HL-60/S4 treated with retinoic acid at 250 ng/mL for 4 days and 3 days (cell line): ENCODE data around the gene IARS2.
"Not testable (repeated sequence)": the region's sequence is repeated elsewhere in the genome, so short reads cannot be mapped to it uniquely, and the experiment has no call there.

ENCODE experiments used
- in situ Hi-C: fragments of 300-500 bp; cut with MboI; formaldehyde crosslinking; loops from 2 replicates; pipeline ENCODE4 v1.7.0; 2022; ENCODE audit warnings: low sequenced_read_pairs

IARS2 gene

DNA sequence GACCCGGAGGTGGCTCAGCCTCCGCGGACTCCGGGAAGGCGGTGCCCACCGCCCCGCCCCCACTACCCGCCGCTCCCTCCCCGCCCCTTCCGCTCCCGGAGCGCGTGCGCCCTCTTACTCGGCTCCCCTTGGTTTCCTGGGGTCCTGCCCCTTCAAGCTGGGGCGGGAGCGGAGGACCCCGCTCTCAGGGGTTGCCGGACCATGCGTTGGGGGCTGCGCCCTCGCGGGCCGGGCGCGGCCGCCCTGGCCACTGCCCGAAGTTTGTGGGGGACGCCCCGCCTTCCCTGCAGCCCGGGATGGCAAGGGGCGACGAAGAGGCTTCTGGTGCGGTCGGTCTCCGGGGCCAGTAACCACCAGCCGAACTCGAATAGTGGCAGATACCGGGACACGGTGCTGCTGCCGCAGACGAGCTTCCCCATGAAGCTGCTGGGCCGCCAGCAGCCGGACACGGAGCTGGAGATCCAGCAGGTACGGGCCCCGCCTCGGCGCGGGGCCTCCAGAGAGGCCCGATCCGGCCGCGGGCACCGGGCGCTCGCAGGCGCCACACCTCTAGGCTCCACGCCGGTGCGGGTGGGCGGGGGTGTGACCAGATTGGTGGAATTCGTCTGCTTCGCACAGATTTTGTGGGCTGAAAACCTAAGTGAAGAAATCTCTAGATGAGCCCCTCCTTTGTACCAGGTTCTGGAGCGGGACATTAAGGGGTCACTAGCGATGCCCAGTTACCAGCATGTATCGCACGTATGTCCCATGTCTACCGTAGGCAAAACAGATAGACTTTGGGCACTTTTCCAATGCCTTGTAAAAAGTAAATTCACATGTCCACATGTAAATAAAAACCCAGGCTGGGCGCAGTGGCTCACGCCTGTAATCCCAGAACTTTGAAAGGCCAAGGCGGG, at the start of gene IARS2:
Gene IARS2 (plus strand): TSS at position 117 of the 896 bp plus-strand sequence. CDS start 85 bp downstream, at position 202.
- in situ Hi-C loops: no loop called here

DNA sequence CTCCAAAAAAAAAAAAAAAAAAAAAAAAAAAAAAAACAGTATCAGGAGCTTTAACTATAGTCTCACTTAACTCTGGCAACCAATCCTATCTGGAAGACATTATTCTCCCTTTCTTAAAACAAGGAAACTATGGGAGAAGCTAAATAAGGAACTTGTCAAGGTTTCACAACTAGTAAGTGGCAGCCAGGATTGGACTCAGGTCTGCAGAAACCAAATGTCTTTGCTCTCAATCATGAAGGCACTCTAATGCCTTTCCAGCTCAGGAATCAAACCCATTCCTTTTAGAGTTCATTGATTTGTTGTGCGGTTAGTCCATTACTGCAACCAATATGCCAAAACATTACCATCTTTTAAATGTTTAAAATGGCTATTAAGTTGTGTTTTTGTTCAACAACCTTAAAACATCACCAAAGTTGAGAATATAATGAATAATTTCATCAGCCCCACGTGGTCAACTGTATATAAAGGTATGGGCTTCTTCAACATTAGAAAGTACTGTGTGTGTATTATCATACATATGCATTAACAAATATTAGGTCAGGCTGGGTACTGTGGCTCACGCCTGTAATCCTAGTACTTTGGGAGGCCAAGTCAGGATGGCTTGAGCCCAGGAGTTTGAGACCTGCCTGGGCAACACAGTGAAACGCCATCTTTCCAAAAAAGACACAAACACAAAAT, 49.1 kb upstream of the IARS2 start:
- in situ Hi-C loops: no loop called here

DNA sequence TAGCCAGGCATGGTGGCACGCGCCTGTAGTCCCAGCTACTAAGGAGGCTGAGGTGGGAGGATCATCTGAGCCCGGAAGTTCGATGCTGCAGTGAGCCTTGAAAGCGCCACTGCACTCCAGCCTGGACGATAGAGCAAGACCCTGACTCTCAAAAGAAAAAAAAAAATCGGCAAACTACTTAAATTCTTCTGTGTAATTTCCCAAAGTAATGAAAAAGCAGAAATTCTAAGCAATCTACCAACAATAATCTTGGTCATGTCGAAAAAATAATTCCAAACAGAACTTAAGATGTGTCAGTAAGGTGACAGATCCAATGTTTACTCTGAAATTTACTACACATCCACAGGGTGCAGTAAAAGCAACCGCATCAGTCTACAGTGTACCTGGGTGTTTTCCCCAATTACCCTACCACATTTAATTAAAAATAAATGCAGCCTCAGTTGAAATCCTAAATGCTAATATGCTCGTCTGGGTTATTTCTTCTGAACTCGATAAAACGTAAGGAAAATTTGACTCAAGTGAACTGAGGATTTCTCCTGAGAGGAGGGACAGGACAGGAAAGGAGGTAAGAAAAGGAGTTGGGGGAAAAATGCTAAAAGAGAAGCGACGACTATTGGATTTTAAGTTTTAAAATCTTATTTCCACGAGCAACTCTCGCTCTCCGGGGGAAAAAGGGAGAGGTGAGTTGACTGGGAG, 48.4 kb upstream of the IARS2 start:
- in situ Hi-C loops: no loop called here

DNA sequence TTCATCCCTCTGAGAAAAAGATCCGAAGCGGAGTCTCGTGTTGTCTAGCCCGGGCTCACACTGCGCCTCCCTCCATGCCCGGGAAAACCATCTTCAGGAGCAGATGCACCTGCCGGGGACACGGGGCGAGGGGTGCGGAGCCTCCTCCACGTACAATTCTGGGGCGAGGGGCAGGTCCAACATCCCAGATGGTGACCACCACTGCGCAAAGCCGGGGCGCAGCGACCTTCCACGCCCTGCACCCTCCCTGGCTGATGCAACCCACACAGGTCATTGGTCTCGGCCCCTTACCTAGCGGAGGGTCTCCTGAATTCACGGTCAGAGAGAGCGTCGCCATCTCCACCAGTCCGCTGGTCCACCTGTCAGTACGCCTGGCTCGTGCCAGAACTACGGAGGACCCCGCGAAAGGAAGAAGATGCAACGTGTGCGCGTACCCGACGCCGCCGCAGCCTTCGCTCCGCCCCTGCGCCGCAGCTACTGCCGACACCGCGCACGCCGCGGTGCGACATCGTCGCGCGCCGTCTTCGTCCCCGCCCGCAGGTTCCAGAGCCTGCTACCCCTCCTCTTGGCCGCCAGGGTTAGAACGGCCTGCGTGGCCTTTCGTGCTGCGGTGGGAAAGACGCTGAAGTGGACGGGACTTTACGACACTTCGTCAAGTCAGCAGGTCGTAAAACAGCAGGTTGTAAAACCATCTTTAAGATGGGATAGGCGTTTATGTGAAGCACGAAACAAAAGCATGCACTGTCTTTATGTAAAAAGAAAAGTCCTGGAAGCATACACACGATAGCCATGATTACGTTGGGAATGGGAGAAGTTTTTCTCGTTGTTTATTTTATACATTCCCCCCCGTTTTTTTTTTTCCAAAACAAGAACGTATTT, 47.6 kb upstream of the IARS2 start, which contains the start of gene EPRS1:
Gene EPRS1 (minus strand): TSS at position 454 of the 879 bp plus-strand sequence. CDS start 117 bp downstream, at position 337.
- in situ Hi-C loops: no loop called here

DNA sequence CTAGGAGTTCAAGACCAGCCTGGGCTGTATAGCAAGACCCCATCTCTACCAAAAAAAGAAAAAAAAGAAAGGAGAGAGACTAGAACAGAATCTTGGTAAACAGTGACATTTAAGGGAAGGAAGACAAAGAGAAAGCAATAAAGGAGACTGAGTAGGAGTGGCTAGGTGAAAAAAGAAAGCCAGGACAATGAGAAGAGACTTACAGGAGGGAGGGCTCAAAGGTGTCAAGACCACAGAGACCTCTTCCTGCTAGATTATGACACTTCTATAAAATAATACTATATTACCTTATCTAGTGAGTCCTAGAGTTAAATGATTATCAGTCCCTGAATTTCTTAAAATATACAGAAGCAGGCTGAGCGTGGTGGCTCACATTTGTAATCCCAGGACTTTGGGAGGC, 37.6 kb upstream of the IARS2 start:
- in situ Hi-C loops: no loop called here

DNA sequence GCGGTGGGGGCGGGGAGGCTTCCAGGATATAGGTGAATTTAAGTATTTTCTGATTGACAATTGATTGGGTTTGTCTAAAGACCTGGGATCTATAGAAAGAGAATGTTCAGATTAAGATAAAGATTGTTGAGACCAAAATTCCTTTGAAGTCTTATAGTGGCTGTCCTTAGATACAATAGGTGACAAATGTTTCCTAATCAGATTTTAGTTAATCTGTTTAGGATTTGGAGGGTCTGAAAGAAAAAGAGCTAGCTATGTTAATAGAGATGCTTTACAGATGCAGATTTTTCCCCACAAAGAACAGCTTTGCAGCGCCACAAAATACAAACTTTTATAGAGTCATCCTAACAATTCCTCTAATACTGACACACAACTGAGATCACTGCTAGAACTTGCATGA, 33.1 kb upstream of the IARS2 start:
- in situ Hi-C loops: no loop called here

DNA sequence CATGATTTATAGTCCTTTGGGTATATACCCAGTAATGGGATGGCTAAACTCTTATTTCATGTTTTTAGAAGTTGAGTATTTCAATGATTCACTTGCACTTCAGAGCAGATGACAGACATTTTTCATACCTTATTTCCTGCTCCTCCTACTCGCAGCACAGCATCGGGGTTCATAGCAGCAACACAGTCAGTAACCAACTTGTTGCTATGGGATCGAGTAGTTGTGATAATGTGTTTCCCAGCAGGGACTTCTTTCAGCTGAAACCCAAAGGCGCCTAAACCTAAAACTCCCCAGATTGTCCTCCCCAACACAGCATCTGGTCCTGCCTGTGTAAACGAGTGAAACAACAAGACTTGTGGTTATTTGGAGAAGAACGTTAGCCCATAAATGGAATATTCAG, 31.3 kb upstream of the IARS2 start:
- in situ Hi-C loops: no loop called here

DNA sequence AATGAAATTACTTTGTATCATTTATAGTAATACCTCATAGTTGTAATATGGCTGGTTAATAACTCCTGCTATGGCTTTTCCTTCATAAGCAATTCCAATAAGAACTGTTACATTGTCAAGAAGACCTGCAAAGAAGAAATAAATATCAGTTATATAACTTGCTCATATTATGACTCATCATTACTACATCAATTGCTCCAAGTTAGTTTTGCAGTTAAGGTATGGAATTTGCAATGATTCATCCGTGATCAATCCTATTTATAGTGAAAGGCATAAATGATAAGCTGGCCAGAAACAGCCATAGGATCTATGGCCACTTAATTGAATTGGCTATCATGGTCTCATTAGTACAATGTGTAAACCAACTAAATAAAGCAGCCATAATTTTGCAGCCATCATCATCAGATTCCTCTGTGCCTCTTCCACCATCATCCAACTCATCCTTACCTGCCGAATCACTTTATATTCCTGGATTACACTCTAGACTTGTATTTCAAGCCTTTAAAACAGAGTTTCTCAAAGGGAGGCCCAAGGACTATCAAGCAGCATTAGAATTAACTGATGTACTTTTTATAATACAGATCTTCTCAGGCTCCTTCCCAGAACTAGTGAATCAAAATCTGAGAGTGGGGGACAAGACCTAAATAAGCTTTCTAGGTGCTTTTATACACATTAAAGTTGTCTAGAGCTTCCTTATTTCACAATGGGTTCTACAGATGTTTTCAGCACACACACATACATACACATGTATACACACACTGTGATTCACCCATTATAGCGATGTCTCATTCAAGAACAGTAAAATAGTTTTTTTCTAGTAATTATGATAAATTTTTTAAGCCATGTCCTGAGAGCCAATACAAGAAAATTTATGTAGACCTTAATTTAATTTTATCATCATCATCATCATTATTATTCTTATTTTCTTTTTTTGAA, 26.4 kb upstream of the IARS2 start:
- in situ Hi-C loops: no loop called here

DNA sequence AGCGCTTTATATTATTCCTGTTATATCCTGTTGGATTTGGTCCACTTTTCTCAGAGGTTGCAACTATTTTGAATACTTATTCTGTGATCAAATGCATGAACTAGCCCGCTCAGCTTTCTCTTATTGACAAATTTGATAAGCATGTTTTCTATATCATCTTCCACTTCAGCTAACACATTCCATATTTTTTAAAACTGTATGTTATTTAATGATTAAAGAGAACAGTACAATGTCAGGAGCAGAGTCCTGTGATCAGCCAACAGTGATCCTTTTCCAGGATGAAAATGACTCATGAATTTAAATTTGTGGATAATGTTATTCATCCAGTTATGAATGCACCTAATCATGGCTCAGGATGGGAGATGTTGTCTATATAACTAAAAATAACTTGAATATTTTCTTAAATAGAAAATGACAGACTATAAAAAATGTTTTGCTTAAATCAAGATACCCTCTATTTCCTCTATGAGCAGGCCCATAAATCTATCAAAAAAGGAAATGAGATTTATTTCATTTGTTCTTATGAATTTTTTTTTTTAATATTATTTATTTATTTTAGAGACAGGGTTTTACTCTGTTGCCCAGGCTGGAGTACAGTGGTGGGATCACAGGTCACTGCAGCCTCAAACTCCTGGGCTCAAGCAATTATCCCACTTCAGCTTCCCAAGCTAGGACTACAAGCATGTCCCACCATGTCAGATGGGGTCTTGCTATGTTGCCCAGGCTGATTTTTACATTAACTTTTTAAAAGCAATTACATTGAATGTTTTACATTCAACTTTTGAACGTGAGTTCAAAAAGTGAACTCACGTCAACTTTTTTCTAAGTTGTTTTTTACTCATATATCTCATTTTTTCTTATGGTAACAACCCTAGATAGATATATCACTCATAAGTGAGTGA, 16.8 kb upstream of the IARS2 start:
- in situ Hi-C loops: no loop called here

DNA sequence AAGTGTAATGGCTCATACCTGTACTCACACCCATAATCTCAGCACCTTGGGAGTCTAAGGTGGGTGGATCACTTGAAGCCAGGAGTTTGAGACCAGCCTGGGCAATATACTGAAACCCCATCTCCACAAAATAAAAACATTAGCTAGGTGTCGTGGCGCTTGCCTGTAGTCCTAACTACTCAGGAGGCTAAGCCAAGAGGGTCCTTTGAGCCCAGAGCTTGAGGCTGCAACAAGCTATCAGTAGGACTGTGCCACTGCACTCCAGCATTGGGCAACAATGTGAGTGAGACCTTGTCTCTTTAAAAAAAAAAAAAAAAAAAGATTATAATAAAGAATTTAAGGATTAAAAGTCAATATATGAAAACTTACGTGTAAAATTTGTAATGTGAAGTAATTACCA, 16.0 kb upstream of the IARS2 start:
- in situ Hi-C loops: no loop called here

DNA sequence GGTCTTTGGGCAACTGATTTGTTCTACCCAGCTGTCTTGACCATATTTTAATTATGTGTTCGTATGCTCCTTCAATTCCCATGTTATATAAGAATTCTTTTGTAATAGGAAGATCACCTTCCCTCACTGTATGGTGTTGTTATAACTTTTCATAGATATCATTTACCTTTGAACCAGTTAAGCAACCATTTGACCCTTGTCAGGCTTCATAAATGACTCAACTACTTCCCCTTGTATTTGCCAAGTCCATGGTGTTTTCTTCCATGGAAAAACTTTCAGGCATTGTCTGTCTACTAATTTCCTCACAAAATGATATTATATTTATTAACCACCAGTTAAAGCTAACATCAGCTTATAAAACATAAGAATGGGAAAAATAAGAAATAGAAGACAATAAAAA, 9.5 kb upstream of the IARS2 start:
- in situ Hi-C loops: no loop called here

DNA sequence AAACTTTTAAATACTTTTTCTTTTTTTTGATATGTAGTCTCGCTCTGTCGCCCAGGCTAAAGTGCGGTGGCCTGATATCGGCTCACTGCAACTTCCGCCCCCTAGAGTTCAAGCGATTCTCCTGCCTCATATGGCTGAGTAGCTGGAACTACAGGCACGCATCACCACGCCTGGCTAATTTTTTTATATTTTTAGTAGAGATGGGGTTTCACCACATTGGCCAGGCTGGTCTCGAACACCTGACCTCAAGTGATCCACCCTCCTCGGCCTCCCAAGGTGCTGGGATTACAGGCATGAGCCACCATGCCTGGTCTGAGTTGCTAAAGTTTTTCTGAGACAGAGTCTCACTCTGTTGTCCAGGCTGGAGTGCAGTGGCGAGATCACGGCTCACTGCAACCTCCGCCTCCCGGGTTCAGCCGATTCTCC, 7.7 kb upstream of the IARS2 start:
- in situ Hi-C loops: not testable (repeated sequence)

DNA sequence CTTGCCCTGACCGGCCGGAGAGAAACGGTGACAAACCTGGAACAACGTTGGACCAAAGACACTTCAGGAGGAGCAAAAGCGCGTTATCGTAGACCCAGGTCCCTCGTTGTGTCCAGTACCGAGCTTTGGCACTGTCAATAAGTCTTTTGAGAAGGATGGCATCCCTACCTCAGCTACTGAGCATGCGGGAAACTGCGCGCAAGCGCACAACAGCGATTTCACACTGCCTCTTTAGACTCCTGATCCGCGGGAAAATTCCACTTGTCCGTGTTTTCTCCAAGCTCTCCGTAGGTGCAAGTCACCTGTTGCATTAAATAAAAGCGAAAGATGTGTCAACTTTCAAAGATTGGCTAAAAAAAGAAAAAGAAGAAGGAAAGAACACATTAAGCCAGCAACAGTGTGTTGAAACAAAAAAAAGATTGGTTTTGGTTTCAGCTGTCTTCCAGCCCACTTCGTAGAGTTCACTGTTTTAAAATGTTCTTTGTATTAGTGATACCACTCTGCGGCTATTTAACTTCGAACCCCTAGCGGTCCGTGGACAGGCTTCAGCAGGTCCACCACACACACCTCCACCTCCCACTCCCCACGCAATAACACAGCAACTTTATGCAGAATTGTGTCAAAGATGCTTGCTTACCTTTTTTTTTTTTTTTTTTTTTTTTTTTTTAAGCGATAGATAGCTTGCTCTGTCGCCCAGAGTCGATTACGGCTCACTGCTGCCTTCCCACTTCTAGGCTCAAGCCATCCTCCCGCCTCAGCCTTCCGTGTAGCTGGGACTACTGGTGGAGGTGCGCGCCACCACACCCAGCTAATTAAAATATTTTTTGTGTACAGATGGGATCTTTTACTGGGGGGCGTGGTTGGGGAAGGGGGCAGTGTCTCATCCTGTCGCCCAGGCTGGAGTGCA, 4.0 kb upstream of the IARS2 start, which contains the start of gene BPNT1:
Gene BPNT1 (minus strand): TSS at position 139 of the 907 bp plus-strand sequence. CDS start 9,942 bp downstream, outside the sequence.
- in situ Hi-C loops: no loop called here

DNA sequence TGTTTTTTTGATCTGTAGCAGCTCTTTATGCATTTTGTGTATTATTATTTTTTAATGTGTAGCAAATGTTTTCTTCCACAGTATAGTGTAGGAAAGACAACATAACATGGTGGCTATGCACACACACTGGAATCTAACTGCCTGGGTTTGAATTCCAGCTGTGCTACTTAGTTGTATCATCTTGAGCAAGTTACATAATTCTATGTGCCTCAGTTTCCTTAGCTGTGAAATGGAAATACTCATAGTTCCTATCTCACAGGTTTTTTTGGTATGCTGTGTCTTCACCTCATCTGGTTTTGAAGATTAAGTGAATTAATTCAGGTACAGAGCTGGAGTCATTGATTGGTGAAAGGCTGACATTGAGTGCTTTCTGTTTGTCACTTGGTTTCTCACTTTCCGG, 1.2 kb upstream of the IARS2 start:
- in situ Hi-C loops: no loop called here

DNA sequence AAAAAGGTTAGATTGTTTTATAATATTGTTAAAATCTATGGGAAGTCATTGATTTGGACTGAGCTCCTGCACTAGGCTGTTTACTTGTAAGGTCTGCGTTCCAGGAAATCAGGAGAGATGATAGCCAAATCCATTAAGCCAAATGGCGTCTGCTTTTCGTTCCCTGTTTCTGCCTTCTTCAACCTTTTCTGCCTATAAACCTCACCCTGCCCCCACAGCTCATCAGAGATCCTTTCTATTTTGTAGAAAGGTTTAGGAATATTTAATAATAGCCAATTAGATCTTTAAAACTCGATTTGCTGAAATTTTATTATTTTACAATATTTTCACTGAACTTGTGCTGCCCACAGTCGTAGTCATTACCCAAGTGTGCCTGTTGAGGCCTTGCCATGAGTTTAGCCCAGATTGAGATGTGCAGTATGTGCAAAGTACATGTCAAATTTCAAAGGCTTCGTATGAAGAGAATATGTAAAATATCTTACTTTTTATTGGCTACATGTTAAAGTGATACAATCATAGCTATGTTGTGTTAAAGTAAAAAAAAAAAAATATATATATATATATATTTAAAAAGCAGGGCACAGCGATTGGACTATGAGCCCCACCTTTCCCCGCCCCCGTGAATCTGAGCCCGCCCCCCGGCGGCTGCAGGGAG, 444 bp upstream of the IARS2 start:
- in situ Hi-C loops: no loop called here

DNA sequence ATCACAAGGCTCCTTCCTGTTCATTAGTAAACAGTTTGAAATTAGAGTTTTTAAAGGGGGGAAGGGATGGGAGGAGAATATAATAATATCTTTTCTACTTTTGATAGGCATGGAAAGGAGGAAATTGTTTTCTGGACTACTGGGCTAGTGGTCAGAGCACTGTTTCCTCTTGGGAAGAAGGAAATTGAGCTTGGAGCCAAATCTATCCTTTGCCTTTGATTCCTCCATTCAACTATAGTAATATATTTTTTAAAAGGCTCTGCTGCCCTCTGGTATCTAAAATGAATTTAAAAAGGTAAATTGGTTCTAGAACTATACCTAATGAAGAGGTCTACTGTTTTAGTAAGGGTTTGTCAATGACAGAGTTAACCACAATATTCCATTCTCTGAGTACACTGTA, 5.9 kb downstream of the IARS2 start:
- in situ Hi-C loops: no loop called here

DNA sequence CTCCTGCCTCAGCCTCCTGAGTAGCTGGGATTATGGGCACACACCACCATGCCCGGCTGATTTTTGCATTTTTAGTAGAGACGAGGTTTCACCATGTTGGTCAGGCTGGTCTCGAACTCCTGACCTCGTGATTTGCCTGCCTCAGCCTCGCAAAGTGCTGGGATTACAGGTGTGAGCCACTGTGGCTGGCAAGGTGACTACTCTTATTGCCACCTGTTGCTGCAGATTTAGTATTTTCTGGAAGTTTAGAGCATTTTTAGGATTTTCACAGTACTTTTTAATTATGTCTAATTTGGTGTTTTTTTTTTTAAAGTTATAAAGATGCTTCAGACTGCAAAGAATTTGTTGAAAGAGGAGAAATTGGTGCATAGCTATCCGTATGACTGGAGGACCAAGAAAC, 16.5 kb downstream of the IARS2 start:
- in situ Hi-C loops: not testable (repeated sequence)
